HCEC 1CT (cell line): ENCODE measurements around the gene ARHGAP5.

Source experiments
- DNase-seq: peaks from one replicate; pipeline ENCODE4 v3.0.0-alpha.2; 2017

The ARHGAP5 gene

GRCh38 chr14:32077081-32078022 lies at the start of gene ARHGAP5:
TSS of gene ARHGAP5 (plus strand) at chr14:32077304. CDS start at chr14:32090670, 13,366 bp downstream.
- peak; percentile 39 for DNase-seq

GRCh38 chr14:32028599-32028998 lies 48.5 kb upstream of the ARHGAP5 start:
- DNase-seq, result no peak

GRCh38 chr14:32033543-32033942 lies 43.6 kb upstream of the ARHGAP5 start:
- DNase-seq, result no peak

GRCh38 chr14:32038876-32039275 lies 38.2 kb upstream of the ARHGAP5 start:
- DNase-seq, result no peak

- no peak for DNase-seq
Observed at GRCh38 chr14:32039401-32040030, 37.6 kb upstream of the ARHGAP5 start.

- DNase-seq, result no peak
Observed at GRCh38 chr14:32043624-32044023, 33.5 kb upstream of the ARHGAP5 start.

GRCh38 chr14:32044454-32044853 lies 32.6 kb upstream of the ARHGAP5 start:
- no peak for DNase-seq

- DNase-seq, result peak; percentile 45
Observed at GRCh38 chr14:32047791-32048190, 29.3 kb upstream of the ARHGAP5 start.

GRCh38 chr14:32049361-32050088 lies 27.6 kb upstream of the ARHGAP5 start:
- DNase-seq, result no peak

- no peak for DNase-seq
Observed at GRCh38 chr14:32050878-32051277, 26.2 kb upstream of the ARHGAP5 start.

- no peak for DNase-seq
Observed at GRCh38 chr14:32054536-32054935, 22.6 kb upstream of the ARHGAP5 start.

GRCh38 chr14:32055175-32055574 lies 21.9 kb upstream of the ARHGAP5 start:
- DNase-seq, result no peak

GRCh38 chr14:32059702-32060101 lies 17.4 kb upstream of the ARHGAP5 start:
- no peak for DNase-seq

- no peak for DNase-seq
Observed at GRCh38 chr14:32064931-32065330, 12.2 kb upstream of the ARHGAP5 start.

GRCh38 chr14:32068708-32069107 lies 8.4 kb upstream of the ARHGAP5 start:
- DNase-seq, result no peak

- DNase-seq, result no peak
Observed at GRCh38 chr14:32070282-32070681, 6.8 kb upstream of the ARHGAP5 start.

GRCh38 chr14:32072676-32073075 lies 4.4 kb upstream of the ARHGAP5 start:
- no peak for DNase-seq

- peak; percentile 78 for DNase-seq
Observed at GRCh38 chr14:32073537-32074189, 3.4 kb upstream of the ARHGAP5 start.

- peak; percentile 10 for DNase-seq
Observed at GRCh38 chr14:32074887-32075572, 2.1 kb upstream of the ARHGAP5 start.

GRCh38 chr14:32075672-32076277 lies 1.3 kb upstream of the ARHGAP5 start:
- peak; percentile 40 for DNase-seq

- DNase-seq, result peak; percentile 97
Observed at GRCh38 chr14:32076278-32077080, 625 bp upstream of the ARHGAP5 start.
